ENCODE data around the gene PDE6H.

The PDE6H gene

GRCh38 chr12:15001733-15002382 is 29.0 kb downstream of the PDE6H start:
- Histone ChIP-seq H3K27ac (ENCODE audit: low read depth, low read length) (no peak overlapping the region), H4K20me1 (ENCODE audit: control insufficient read depth, insufficient read depth, low read depth, low read length) (no peaks in the 10 kb centered on the region), H3K9me2 (replicated peaks; ENCODE audit: control insufficient read depth, low read length) (no peaks in the 10 kb centered on the region), H3K79me2 (ENCODE audit: control insufficient read depth, low read length) (no peaks in the 10 kb centered on the region), H3K9me3 (ENCODE audit: control insufficient read depth, insufficient read depth, low read length) (no peaks in the 10 kb centered on the region), H3F3A (ENCODE audit: control insufficient read depth, insufficient read depth) (no peaks in the 10 kb centered on the region), H3K36me3 (ENCODE audit: control insufficient read depth, low read length) (no peaks in the 10 kb centered on the region), H3K4me3 (ENCODE audit: low read length) (no peak overlapping the region), H3K4me1 (ENCODE audit: control insufficient read depth, low read length) (0 out of 2 replicates have a peak, but pooled peaks cover 7% of the 10 kb centered on the region), H3K4me2 (ENCODE audit: low read length) (no peak overlapping the region), H3K27me3 (ENCODE audit: control insufficient read depth, low read length) (peaks cover 28% of the 10 kb centered on the region)
- TF ChIP-seq EZH2phosphoT487 (IDR thresholded peaks at IDR 0.05; ENCODE audit: borderline replicate concordance, low read length), result no peak
- TF ChIP-seq CTCF (IDR thresholded peaks at IDR 0.05; ENCODE audit: low read depth, low read length, poor library complexity, severe bottlenecking), result no peak

DNA sequence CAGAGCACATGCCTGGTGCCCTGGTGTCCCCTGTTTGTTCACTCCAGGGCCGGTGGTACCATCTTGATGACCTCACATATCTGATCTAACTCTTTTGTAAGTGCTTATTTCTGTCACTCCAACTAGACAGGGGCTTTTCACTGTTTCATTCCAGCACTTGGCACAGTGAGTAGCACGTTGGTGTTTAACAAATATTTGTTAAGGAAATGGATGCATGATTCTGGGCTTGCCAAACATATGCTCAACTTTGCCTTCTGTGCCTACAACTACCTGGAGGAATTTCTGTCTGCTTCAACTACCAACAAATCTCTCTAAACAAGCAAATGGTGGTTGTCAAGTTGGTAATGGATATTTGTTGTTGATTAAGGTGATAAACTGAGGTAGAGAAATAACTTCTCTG is 31.6 kb downstream of the PDE6H start:
- H3K4me3 ChIP-seq (ENCODE audit: low read length), result no peak overlapping the region
- H4K20me1 ChIP-seq (ENCODE audit: control insufficient read depth, insufficient read depth, low read depth, low read length), result no peaks in the 10 kb centered on the region
- H3K9me3 ChIP-seq (ENCODE audit: control insufficient read depth, insufficient read depth, low read length), result no peaks in the 10 kb centered on the region
- H3K9me2 ChIP-seq (replicated peaks; ENCODE audit: control insufficient read depth, low read length), result no peaks in the 10 kb centered on the region
- no peaks in the 10 kb centered on the region for H3K36me3 ChIP-seq (ENCODE audit: control insufficient read depth, low read length)
- H3K27ac ChIP-seq (ENCODE audit: low read depth, low read length), result no peak overlapping the region
- TF ChIP-seq EZH2phosphoT487 (IDR thresholded peaks at IDR 0.05; ENCODE audit: borderline replicate concordance, low read length) (no peak), CTCF (IDR thresholded peaks at IDR 0.05; ENCODE audit: low read depth, low read length, poor library complexity, severe bottlenecking) (no peak)
- no peaks in the 10 kb centered on the region for H3F3A ChIP-seq (ENCODE audit: control insufficient read depth, insufficient read depth)
- no peaks in the 10 kb centered on the region for H3K79me2 ChIP-seq (ENCODE audit: control insufficient read depth, low read length)
- no peak overlapping the region for H3K4me2 ChIP-seq (ENCODE audit: low read length)
- H3K4me1 ChIP-seq (ENCODE audit: control insufficient read depth, low read length), result 0 out of 2 replicates have a peak, but pooled peaks cover 7% of the 10 kb centered on the region
- peaks cover 36% of the 10 kb centered on the region for H3K27me3 ChIP-seq (ENCODE audit: control insufficient read depth, low read length)

- Histone ChIP-seq H3K36me3 (ENCODE audit: control insufficient read depth, low read length) (no peaks in the 10 kb centered on the region), H3K79me2 (ENCODE audit: control insufficient read depth, low read length) (no peaks in the 10 kb centered on the region), H3K4me2 (ENCODE audit: low read length) (no peak overlapping the region), H3K27ac (ENCODE audit: low read depth, low read length) (no peak overlapping the region), H3K9me2 (replicated peaks; ENCODE audit: control insufficient read depth, low read length) (no peaks in the 10 kb centered on the region), H3F3A (ENCODE audit: control insufficient read depth, insufficient read depth) (no peaks in the 10 kb centered on the region), H4K20me1 (ENCODE audit: control insufficient read depth, insufficient read depth, low read depth, low read length) (no peaks in the 10 kb centered on the region), H3K9me3 (ENCODE audit: control insufficient read depth, insufficient read depth, low read length) (no peaks in the 10 kb centered on the region), H3K4me3 (ENCODE audit: low read length) (no peak overlapping the region), H3K4me1 (ENCODE audit: control insufficient read depth, low read length) (0 out of 2 replicates have a peak, but pooled peaks cover 7% of the 10 kb centered on the region), H3K27me3 (ENCODE audit: control insufficient read depth, low read length) (peaks cover 32% of the 10 kb centered on the region)
- TF ChIP-seq CTCF (IDR thresholded peaks at IDR 0.05; ENCODE audit: low read depth, low read length, poor library complexity, severe bottlenecking) (no peak), EZH2phosphoT487 (IDR thresholded peaks at IDR 0.05; ENCODE audit: borderline replicate concordance, low read length) (no peak)
Measured at GRCh38 chr12:15005064-15005463, 32.2 kb downstream of the PDE6H start.

Measured in DOHH2 (cell line).